SK-N-SH (cell line): ENCODE results near the gene MFSD11. TPM values are rescaled to one million over a fixed set of nuclear protein-coding genes. Genes with fewer than 3 reads are reported as not detected.

Source experiments
- CTCF ChIA-PET: fragments of 300-600, 350-600 bp; formaldehyde crosslinking; extraction: SDS; loops from one replicate; lab custom pipeline; 2021; lab: Yijun Ruan, JAX
- POLR2A ChIA-PET: fragments of 350-600 bp; sonication (Branson Sonifier 250); formaldehyde crosslinking; extraction: SDS; loops from one replicate; lab custom pipeline; 2020; ENCODE audit warnings: antibody characterized with exemption, inconsistent platforms; lab: Yijun Ruan, JAX
- DNase-seq: peaks from one replicate; pipeline ENCODE4 v3.0.0; 2012
- H2AFZ ChIP-seq: fragments of 200-600 bp; sonication (generic); 2 replicates; pipeline ENCODE4 v1.8.1; 2016; ENCODE audit warnings: antibody characterized with exemption, mild to moderate bottlenecking, low read depth
- H3F3A ChIP-seq: fragments of 200-600 bp; sonication (generic); replicated peaks from 2 replicates; pipeline ENCODE3; 2016; ENCODE audit warnings: antibody characterized with exemption, mild to moderate bottlenecking; ENCODE audit not compliant: insufficient read depth
- H3K27ac ChIP-seq, 2 experiments: fragments of 200-500 bp in 1 of 2; fragments of 200-600 bp in 1 of 2; sonication (Bioruptor generic) in 1 of 2; sonication (generic), shearing (Covaris generic) in 1 of 2; 2 replicates each; pipeline versions ENCODE4 v1.5.1 to v1.6.1; 2014 to 2016; ENCODE audit warnings: low read depth in 2 of 2, inconsistent platforms in 1 of 2, low read length in 1 of 2, mild to moderate bottlenecking in 1 of 2, mixed read lengths in 1 of 2
- H3K27me3 ChIP-seq: fragments of 200-600 bp; sonication (generic), shearing (Covaris generic); 2 replicates; pipeline ENCODE4 v1.6.1; 2016; ENCODE audit warnings: mixed run types; ENCODE audit not compliant: insufficient read depth
- H3K36me3 ChIP-seq, 2 experiments: fragments of 200-500 bp in 1 of 2; fragments of 200-600 bp in 1 of 2; sonication (Bioruptor generic) in 1 of 2; sonication (generic) in 1 of 2; replicated peaks in 1 of 2; 2 replicates each; pipeline versions ENCODE3 to v1.5.1; 2014 to 2016; ENCODE audit warnings: low read length in 1 of 2, mild to moderate bottlenecking in 1 of 2; ENCODE audit not compliant: insufficient read depth in 2 of 2, control insufficient read depth in 1 of 2
- H3K4me1 ChIP-seq, 2 experiments: fragments of 200-500 bp in 1 of 2; fragments of 200-600 bp in 1 of 2; sonication (Bioruptor generic) in 1 of 2; sonication (generic), shearing (Covaris generic) in 1 of 2; 2 replicates each; pipeline versions ENCODE4 v1.5.1 to v1.6.1; 2014 to 2016; ENCODE audit warnings: low read depth in 1 of 2, low read length in 1 of 2, mixed run types in 1 of 2; ENCODE audit not compliant: insufficient read depth in 2 of 2, control insufficient read depth in 1 of 2
- H3K4me2 ChIP-seq: fragments of 200-600 bp; sonication (generic), shearing (Covaris generic); 2 replicates; pipeline ENCODE4 v1.6.1; 2017; ENCODE audit warnings: mixed run types
- H3K4me3 ChIP-seq, 2 experiments: fragments of 200-500 bp in 1 of 2; fragments of 200-600 bp in 1 of 2; sonication (Bioruptor generic) in 1 of 2; sonication (generic), shearing (Covaris generic) in 1 of 2; 2 replicates each; pipeline versions ENCODE4 v1.5.1 to v1.8.1; 2014 to 2016; ENCODE audit warnings: low read depth in 2 of 2, inconsistent platforms in 1 of 2, low read length in 1 of 2, mild to moderate bottlenecking in 1 of 2, mixed read lengths in 1 of 2, moderate library complexity in 1 of 2
- H3K79me2 ChIP-seq: fragments of 200-600 bp; sonication (generic); 2 replicates; pipeline ENCODE4 v1.8.1; 2017; ENCODE audit warnings: mild to moderate bottlenecking; ENCODE audit not compliant: insufficient read depth
- H3K9ac ChIP-seq: fragments of 200-600 bp; sonication (generic); 2 replicates; pipeline ENCODE4 v1.6.1; 2017; ENCODE audit warnings: mixed run types
- H3K9me2 ChIP-seq: fragments of 200-600 bp; sonication (generic); 2 replicates; pipeline ENCODE4 v1.6.1; 2017; ENCODE audit warnings: mixed run types
- H3K9me3 ChIP-seq: fragments of 200-600 bp; sonication (generic); 2 replicates; pipeline ENCODE4 v1.6.1; 2017; ENCODE audit warnings: mixed run types, mild to moderate bottlenecking, moderate library complexity
- H4K20me1 ChIP-seq: fragments of 200-600 bp; sonication (generic); 2 replicates; pipeline ENCODE4 v1.6.1; 2017; ENCODE audit warnings: mild to moderate bottlenecking, mixed run types; ENCODE audit not compliant: insufficient read depth
- JUND ChIP-seq: IDR thresholded peaks from 2 replicates; pipeline ENCODE4 v1.4.0; 2012
- MEF2A ChIP-seq: IDR thresholded peaks from 2 replicates; pipeline ENCODE4 v1.4.0; 2012; ENCODE audit warnings: low read depth, borderline replicate concordance
- NFIC ChIP-seq: IDR thresholded peaks from 2 replicates; pipeline ENCODE4 v1.4.0; 2012; ENCODE audit warnings: borderline replicate concordance
- NRF1 ChIP-seq: IDR thresholded peaks from 2 replicates; pipeline ENCODE4 v1.6.1; 2012; ENCODE audit warnings: low read depth, mild to moderate bottlenecking, low read length
- RFX5 ChIP-seq: IDR thresholded peaks from 2 replicates; pipeline ENCODE4 v1.6.1; 2012; ENCODE audit warnings: mild to moderate bottlenecking, improper control_type of control experiment, low read length
- RXRA ChIP-seq: IDR thresholded peaks from 2 replicates; pipeline ENCODE4 v1.4.0; 2012; ENCODE audit warnings: low read depth, mild to moderate bottlenecking, borderline replicate concordance
- TEAD4 ChIP-seq: IDR thresholded peaks from 2 replicates; pipeline ENCODE4 v1.4.0; 2012; ENCODE audit warnings: mild to moderate bottlenecking, borderline replicate concordance; ENCODE audit not compliant: insufficient read depth
- WGBS: methylation state at CpG from one replicate; pipeline ENCODE4 v1.1.6; 2017; ENCODE audit warnings: low lambda C conversion rate; 5-methylcytosine and 5-hydroxymethylcytosine counted together
- polyA plus RNA-seq, 3 experiments: library from polyadenylated mRNA; depleted of rRNA; stranded (reverse); fragments of >200 nt; gene quantifications; 2 replicates each; pipeline ENCODE4 v1.2.3, GENCODE V29; 2012
- TF ChIP-seq, protein P1 (sequence below): IDR thresholded peaks from 2 replicates; pipeline ENCODE4 v1.4.0; 2012; ENCODE audit warnings: low read depth
- TF ChIP-seq, protein P2 (sequence below): fragments of 150-350 bp; IDR thresholded peaks from 2 replicates; pipeline ENCODE4 v1.6.1; 2017; ENCODE audit warnings: antibody characterized with exemption, low read length, low read depth, borderline replicate concordance
- TF ChIP-seq, protein P3 (sequence below): fragments of 150-350 bp; IDR thresholded peaks from 2 replicates; pipeline ENCODE4 v1.6.1; 2016; ENCODE audit warnings: mild to moderate bottlenecking, low read depth, low read length
- TF ChIP-seq, protein P4 (sequence below): IDR thresholded peaks from 2 replicates; pipeline ENCODE4; 2012
- TF ChIP-seq, protein P5 (sequence below): fragments of 200-600 bp; sonication (generic); IDR thresholded peaks from 2 replicates; pipeline ENCODE4 v1.6.1; 2017; ENCODE audit warnings: antibody characterized with exemption, mild to moderate bottlenecking, moderate library complexity

Gene MFSD11
- polyA plus RNA-seq, 1 of the 3 experiments (the other 2 are of a cell fraction) = 22.7 TPM

DNA sequence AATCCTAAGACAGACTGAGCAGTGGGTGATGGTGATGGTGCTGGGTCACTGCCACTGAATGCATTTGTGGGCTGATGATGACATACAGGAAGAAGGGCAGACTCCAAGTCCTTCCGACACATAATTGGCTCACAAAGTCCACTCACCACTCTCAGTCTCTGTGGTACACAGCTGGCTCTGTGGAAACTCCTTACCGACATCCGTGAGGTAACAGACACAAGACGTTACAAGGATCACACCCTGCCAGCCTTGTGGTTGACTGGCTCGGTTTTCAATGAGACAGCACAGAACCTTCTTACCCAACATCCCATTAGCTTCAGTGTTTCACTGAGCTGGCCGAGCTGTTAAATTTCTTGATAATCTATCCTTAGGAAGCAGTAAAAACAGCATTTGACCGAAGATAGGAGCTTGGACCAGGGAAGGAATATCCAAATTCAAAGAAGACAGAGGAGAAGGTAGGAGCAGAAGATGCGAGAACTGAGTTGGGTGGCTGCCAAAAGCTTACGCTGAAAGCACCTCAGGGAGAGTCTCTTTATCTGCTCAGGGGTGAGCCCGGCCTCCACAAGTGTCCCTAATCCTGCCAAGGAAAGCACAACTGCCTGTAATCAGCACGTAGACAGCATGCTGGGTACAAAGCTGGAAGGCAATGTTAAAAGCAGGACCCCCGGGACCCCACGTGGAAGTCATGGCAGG lies 21.6 kb upstream of the MFSD11 start (continued):
- TF ChIP-seq RXRA (no peak), NFIC (no peak), JUND (no peak), MEF2A (no peak), NRF1 (no peak), RFX5 (no peak)
- TF ChIP-seq, protein P1, sequence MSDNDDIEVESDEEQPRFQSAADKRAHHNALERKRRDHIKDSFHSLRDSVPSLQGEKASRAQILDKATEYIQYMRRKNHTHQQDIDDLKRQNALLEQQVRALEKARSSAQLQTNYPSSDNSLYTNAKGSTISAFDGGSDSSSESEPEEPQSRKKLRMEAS = 0 out of 2 replicates have a peak, but pooled peaks have one; percentile 6
- TF ChIP-seq, protein P2, sequence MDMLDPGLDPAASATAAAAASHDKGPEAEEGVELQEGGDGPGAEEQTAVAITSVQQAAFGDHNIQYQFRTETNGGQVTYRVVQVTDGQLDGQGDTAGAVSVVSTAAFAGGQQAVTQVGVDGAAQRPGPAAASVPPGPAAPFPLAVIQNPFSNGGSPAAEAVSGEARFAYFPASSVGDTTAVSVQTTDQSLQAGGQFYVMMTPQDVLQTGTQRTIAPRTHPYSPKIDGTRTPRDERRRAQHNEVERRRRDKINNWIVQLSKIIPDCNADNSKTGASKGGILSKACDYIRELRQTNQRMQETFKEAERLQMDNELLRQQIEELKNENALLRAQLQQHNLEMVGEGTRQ = no peak
- TF ChIP-seq, protein P3, sequence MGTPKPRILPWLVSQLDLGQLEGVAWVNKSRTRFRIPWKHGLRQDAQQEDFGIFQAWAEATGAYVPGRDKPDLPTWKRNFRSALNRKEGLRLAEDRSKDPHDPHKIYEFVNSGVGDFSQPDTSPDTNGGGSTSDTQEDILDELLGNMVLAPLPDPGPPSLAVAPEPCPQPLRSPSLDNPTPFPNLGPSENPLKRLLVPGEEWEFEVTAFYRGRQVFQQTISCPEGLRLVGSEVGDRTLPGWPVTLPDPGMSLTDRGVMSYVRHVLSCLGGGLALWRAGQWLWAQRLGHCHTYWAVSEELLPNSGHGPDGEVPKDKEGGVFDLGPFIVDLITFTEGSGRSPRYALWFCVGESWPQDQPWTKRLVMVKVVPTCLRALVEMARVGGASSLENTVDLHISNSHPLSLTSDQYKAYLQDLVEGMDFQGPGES = no peak

DNA sequence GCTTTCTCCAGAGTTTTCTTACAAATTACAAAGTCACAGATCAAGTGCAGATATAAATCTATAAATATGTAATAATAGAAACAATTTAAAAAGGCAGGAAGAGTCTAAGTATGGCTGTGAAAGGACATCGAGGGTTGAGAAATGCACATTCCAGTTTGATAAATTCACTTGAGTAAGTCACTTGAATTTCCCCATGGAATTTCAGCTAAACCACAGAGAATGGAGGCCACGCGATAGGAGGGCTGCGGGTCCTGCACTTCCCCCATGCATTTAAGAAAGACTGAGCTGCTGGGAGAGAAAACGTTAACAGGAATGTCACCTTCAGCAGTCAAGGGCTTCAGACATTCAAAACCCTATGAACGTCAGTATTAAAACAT lies 21.1 kb upstream of the MFSD11 start:
- TF ChIP-seq, protein P4, sequence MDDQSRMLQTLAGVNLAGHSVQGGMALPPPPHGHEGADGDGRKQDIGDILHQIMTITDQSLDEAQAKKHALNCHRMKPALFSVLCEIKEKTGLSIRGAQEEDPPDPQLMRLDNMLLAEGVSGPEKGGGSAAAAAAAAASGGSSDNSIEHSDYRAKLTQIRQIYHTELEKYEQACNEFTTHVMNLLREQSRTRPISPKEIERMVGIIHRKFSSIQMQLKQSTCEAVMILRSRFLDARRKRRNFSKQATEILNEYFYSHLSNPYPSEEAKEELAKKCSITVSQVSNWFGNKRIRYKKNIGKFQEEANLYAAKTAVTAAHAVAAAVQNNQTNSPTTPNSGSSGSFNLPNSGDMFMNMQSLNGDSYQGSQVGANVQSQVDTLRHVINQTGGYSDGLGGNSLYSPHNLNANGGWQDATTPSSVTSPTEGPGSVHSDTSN = 0 out of 2 replicates have a peak, but pooled peaks have one; percentile 14
- TF ChIP-seq, protein P5, sequence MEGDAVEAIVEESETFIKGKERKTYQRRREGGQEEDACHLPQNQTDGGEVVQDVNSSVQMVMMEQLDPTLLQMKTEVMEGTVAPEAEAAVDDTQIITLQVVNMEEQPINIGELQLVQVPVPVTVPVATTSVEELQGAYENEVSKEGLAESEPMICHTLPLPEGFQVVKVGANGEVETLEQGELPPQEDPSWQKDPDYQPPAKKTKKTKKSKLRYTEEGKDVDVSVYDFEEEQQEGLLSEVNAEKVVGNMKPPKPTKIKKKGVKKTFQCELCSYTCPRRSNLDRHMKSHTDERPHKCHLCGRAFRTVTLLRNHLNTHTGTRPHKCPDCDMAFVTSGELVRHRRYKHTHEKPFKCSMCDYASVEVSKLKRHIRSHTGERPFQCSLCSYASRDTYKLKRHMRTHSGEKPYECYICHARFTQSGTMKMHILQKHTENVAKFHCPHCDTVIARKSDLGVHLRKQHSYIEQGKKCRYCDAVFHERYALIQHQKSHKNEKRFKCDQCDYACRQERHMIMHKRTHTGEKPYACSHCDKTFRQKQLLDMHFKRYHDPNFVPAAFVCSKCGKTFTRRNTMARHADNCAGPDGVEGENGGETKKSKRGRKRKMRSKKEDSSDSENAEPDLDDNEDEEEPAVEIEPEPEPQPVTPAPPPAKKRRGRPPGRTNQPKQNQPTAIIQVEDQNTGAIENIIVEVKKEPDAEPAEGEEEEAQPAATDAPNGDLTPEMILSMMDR = no peak
- TF ChIP-seq TEAD4 = peak; percentile 73; the same call in 1 of the 2 replicates
- no peak for TF ChIP-seq NFIC
- TF ChIP-seq, protein P1 = 0 out of 2 replicates have a peak, but pooled peaks have one; percentile 9
- no peak for TF ChIP-seq NRF1
- TF ChIP-seq, all 33 proteins: peak for 3
- Histone ChIP-seq H3K79me2 (peaks cover 56% of the 10 kb centered on the region), H3K4me1 (peaks cover 0 to 24% of the 10 kb centered on the region in 2 experiments), H3K27ac (peak overlapping the region; percentile 53 to 97; a peak in 3 of 4 replicates), H3K27me3 (no peaks in the 10 kb centered on the region), H3K36me3 (peaks cover 57 to 76% of the 10 kb centered on the region in 2 experiments), H3K9me2 (no peaks in the 10 kb centered on the region), H2AFZ (no peak overlapping the region), H3K4me3 (no peak overlapping the region), H4K20me1 (peaks cover 17% of the 10 kb centered on the region), H3F3A (peaks cover 45% of the 10 kb centered on the region), H3K4me2 (peak overlapping the region; percentile 62), H3K9ac (peak overlapping the region; percentile 66), H3K9me3 (no peaks in the 10 kb centered on the region)
- DNase-seq = no peak
- ChIA-PET POLR2A (interaction anchor here (1.0 kb wide), 1 partner anchor 9 kb away, joined by 5 read pairs; the partner anchor contains the start of gene JMJD6), CTCF (interaction anchor here (1.0 to 14.3 kb wide), 13 partner anchors 9 to 210 kb away, joined by 3 to 255 read pairs (median 7); partner anchors contain the start of genes JMJD6 and METTL23)
- 34% methylated on average over 6 of the region's 6 CpGs for WGBS
